Vagina (tissue), 2 donors: ENCODE measurements around the gene ZNF276. TPM values are rescaled to one million over a fixed set of nuclear protein-coding genes. Genes with fewer than 3 reads are reported as not detected.

Source experiments
- DNase-seq, 2 donors: peaks; one replicate each; pipeline ENCODE4 v3.0.0-alpha.2; 2017; ENCODE audit errors: extremely low spot score in 2 of 2
- H3K27ac ChIP-seq: fragments of 200-600 bp; sonication (generic); one replicate; pipeline ENCODE4 v1.5.1; 2019
- H3K27me3 ChIP-seq: fragments of 200-600 bp; sonication (generic); one replicate; pipeline ENCODE4 v1.5.1; 2019
- H3K36me3 ChIP-seq, 2 donors: fragments of 200-600 bp; sonication (generic); one replicate each; pipeline ENCODE4 v1.5.1; 2017 to 2019
- H3K4me1 ChIP-seq: fragments of 200-600 bp; sonication (generic); one replicate; pipeline ENCODE4 v1.5.1; 2019
- H3K4me3 ChIP-seq, 2 donors: fragments of 200-600 bp; sonication (generic); 1 replicate in 1 of 2; 2 replicates in 1 of 2; pipeline ENCODE4 v1.5.1; 2016 to 2019
- H3K9me3 ChIP-seq: fragments of 200-600 bp; sonication (generic); one replicate; pipeline ENCODE4 v1.5.1; 2019
- CTCF ChIP-seq, 3 experiments: fragments of 450-650 bp in 2 of 3; fragments of 200-600 bp in 1 of 3; sonication (generic) in 1 of 3; IDR thresholded peaks; one replicate each; pipeline ENCODE4 v1.5.1; 2017 to 2019; ENCODE audit warnings: antibody characterized with exemption in 3 of 3, mild to moderate bottlenecking in 2 of 3, moderate library complexity in 2 of 3
- POLR2A ChIP-seq, 2 donors: fragments of 450-650 bp; IDR thresholded peaks; one replicate each; pipeline ENCODE4 v1.6.1; 2017; ENCODE audit warnings: antibody characterized with exemption in 2 of 2, mild to moderate bottlenecking in 2 of 2, moderate library complexity in 2 of 2
- POLR2AphosphoS5 ChIP-seq, 2 donors: sonication (generic); formaldehyde crosslinking; IDR thresholded peaks; one replicate each; pipeline ENCODE4 v1.9.0; 2017; ENCODE audit warnings: antibody characterized with exemption in 2 of 2, mild to moderate bottlenecking in 2 of 2, low read depth in 1 of 2; ENCODE audit not compliant: insufficient read depth in 1 of 2
- intact Hi-C: fragments of 100-400 bp; cut with DNase I; formaldehyde crosslinking; loops from one replicate; pipeline ENCODE4 v1.15.1; 2023
- total RNA-seq: library from RNA; depleted of rRNA; stranded (reverse); fragments of >200 nt; gene quantifications from one replicate; pipeline ENCODE4 v1.2.3, GENCODE V29; 2016

ZNF276 gene
- total RNA-seq, 1 donor from 2014 or later, result 57.0 TPM

GRCh38 chr16:89746043-89746442, 24.7 kb downstream of the ZNF276 start:
- Histone ChIP-seq H3K27me3 (no peaks in the 10 kb centered on the region), H3K27ac (no peak overlapping the region), H3K36me3 (no peaks in the 10 kb centered on the region), H3K9me3 (no peaks in the 10 kb centered on the region), H3K4me3 (no peak overlapping the region), H3K4me1 (no peaks in the 10 kb centered on the region)
- DNase-seq, result no peak
- TF ChIP-seq CTCF (IDR thresholded peaks at IDR 0.05) (no peak), POLR2A (IDR thresholded peaks at IDR 0.05) (no peak), POLR2AphosphoS5 (IDR thresholded peaks at IDR 0.05; ENCODE audit: insufficient read depth in 1 of 2, low read depth in 1 of 2) (no peak)
- intact Hi-C loops, result no loop called here

GRCh38 chr16:89748076-89748475, 26.7 kb downstream of the ZNF276 start:
- no peaks in the 10 kb centered on the region for H3K27me3 ChIP-seq
- no peaks in the 10 kb centered on the region for H3K9me3 ChIP-seq
- TF ChIP-seq POLR2AphosphoS5 (IDR thresholded peaks at IDR 0.05; ENCODE audit: insufficient read depth in 1 of 2, low read depth in 1 of 2) (no peak), CTCF (IDR thresholded peaks at IDR 0.05) (no peak), POLR2A (IDR thresholded peaks at IDR 0.05) (no peak)
- no peak overlapping the region for H3K27ac ChIP-seq
- H3K4me1 ChIP-seq, result no peaks in the 10 kb centered on the region
- H3K4me3 ChIP-seq, result no peak overlapping the region
- H3K36me3 ChIP-seq, result no peaks in the 10 kb centered on the region
- intact Hi-C loops, result no loop called here
- no peak for DNase-seq

GRCh38 chr16:89748921-89749320, 27.6 kb downstream of the ZNF276 start:
- H3K4me1 ChIP-seq, result no peaks in the 10 kb centered on the region
- H3K9me3 ChIP-seq, result no peaks in the 10 kb centered on the region
- H3K4me3 ChIP-seq, result no peak overlapping the region
- TF ChIP-seq POLR2A (IDR thresholded peaks at IDR 0.05), result no peak
- TF ChIP-seq POLR2AphosphoS5 (IDR thresholded peaks at IDR 0.05; ENCODE audit: insufficient read depth in 1 of 2, low read depth in 1 of 2), result no peak
- TF ChIP-seq CTCF (IDR thresholded peaks at IDR 0.05), result no peak
- no peak overlapping the region for H3K27ac ChIP-seq
- intact Hi-C loops, result no loop called here
- H3K27me3 ChIP-seq, result no peaks in the 10 kb centered on the region
- H3K36me3 ChIP-seq, result no peaks in the 10 kb centered on the region
- DNase-seq, result no peak

- H3K4me3 ChIP-seq, result no peak overlapping the region
- no peaks in the 10 kb centered on the region for H3K4me1 ChIP-seq
- DNase-seq, result no peak
- no peaks in the 10 kb centered on the region for H3K27me3 ChIP-seq
- TF ChIP-seq CTCF (IDR thresholded peaks at IDR 0.05) (no peak), POLR2A (IDR thresholded peaks at IDR 0.05) (no peak), POLR2AphosphoS5 (IDR thresholded peaks at IDR 0.05; ENCODE audit: insufficient read depth in 1 of 2, low read depth in 1 of 2) (no peak)
- no peaks in the 10 kb centered on the region for H3K9me3 ChIP-seq
- intact Hi-C loops, result no loop called here
- H3K36me3 ChIP-seq, result no peaks in the 10 kb centered on the region
- H3K27ac ChIP-seq, result no peak overlapping the region
Measured at GRCh38 chr16:89749637-89750036, 28.3 kb downstream of the ZNF276 start.

- TF ChIP-seq POLR2A (IDR thresholded peaks at IDR 0.05), result no peak
- TF ChIP-seq POLR2AphosphoS5 (IDR thresholded peaks at IDR 0.05; ENCODE audit: insufficient read depth in 1 of 2, low read depth in 1 of 2), result no peak
- TF ChIP-seq CTCF (IDR thresholded peaks at IDR 0.05), result no peak
- H3K36me3 ChIP-seq, result no peaks in the 10 kb centered on the region
- H3K4me1 ChIP-seq, result no peaks in the 10 kb centered on the region
- H3K27ac ChIP-seq, result no peak overlapping the region
- no peaks in the 10 kb centered on the region for H3K9me3 ChIP-seq
- intact Hi-C loops, result no loop called here
- no peak overlapping the region for H3K4me3 ChIP-seq
- H3K27me3 ChIP-seq, result no peaks in the 10 kb centered on the region
- no peak for DNase-seq
Measured at GRCh38 chr16:89759746-89760340, 38.5 kb downstream of the ZNF276 start.
